Spleen (tissue), 11 donors: ENCODE data around the gene OSMR. TPM values are rescaled to one million over a fixed set of nuclear protein-coding genes. Genes with fewer than 3 reads are reported as not detected.

Experiments used
- DNase-seq: peaks from one replicate; pipeline ENCODE4 v3.0.0-alpha.2; 2020
- H3K27ac ChIP-seq, 8 donors: fragments of 200-600 bp; sonication (generic) in 7 of 8; 1 replicate in 4 of 8; 2 replicates in 4 of 8; pipeline versions ENCODE4 v1.5.0 to v1.8.0; 2016 to 2021; ENCODE audit warnings: inconsistent platforms in 4 of 8, mild to moderate bottlenecking in 4 of 8, moderate library complexity in 1 of 8
- H3K27me3 ChIP-seq, 7 donors: fragments of 200-600 bp; sonication (generic) in 6 of 7; replicated peaks in 1 of 7; 1 replicate in 4 of 7; 2 replicates in 3 of 7; pipeline versions ENCODE4 v1.5.0 to v1.8.0; 2016 to 2021; ENCODE audit warnings: inconsistent platforms in 3 of 7, mild to moderate bottlenecking in 1 of 7
- H3K36me3 ChIP-seq, 6 donors: fragments of 200-600 bp; sonication (generic) in 5 of 6; 1 replicate in 4 of 6; 2 replicates in 2 of 6; pipeline versions ENCODE4 v1.5.0 to v1.8.0; 2016 to 2021; ENCODE audit warnings: inconsistent platforms in 2 of 6
- H3K4me1 ChIP-seq, 6 donors: fragments of 200-600 bp; sonication (generic) in 5 of 6; 1 replicate in 3 of 6; 2 replicates in 3 of 6; pipeline versions ENCODE4 v1.5.0 to v1.8.0; 2016 to 2021; ENCODE audit warnings: inconsistent platforms in 3 of 6
- H3K4me3 ChIP-seq, 8 donors: fragments of 200-600 bp; sonication (generic) in 7 of 8; 1 replicate in 4 of 8; 2 replicates in 4 of 8; pipeline versions ENCODE4 v1.5.0 to v1.8.0; 2016 to 2021; ENCODE audit warnings: inconsistent platforms in 4 of 8, mild to moderate bottlenecking in 4 of 8, moderate library complexity in 2 of 8
- H3K9me3 ChIP-seq, 8 donors: fragments of 200-600 bp; sonication (generic) in 7 of 8; 1 replicate in 4 of 8; 2 replicates in 4 of 8; pipeline versions ENCODE4 v1.5.0 to v1.8.0; 2016 to 2021; ENCODE audit warnings: inconsistent platforms in 4 of 8
- CTCF ChIP-seq, 11 experiments: fragments of 200-600 bp in 7 of 11; fragments of 450-650 bp in 4 of 11; sonication (generic) in 4 of 11; IDR thresholded peaks in 8 of 11; conservative IDR thresholded peaks in 3 of 11; 1 replicate in 7 of 11; 2 replicates in 4 of 11; pipeline versions ENCODE4 v1.4.0 to v1.8.0; 2016 to 2021; ENCODE audit warnings: antibody characterized with exemption in 11 of 11, inconsistent platforms in 4 of 11, mild to moderate bottlenecking in 1 of 11
- POLR2A ChIP-seq, 3 donors: fragments of 450-650 bp; IDR thresholded peaks; one replicate each; pipeline ENCODE4 v1.5.1; 2017; ENCODE audit warnings: antibody characterized with exemption in 3 of 3, mild to moderate bottlenecking in 1 of 3
- POLR2AphosphoS5 ChIP-seq, 3 donors: sonication (generic); formaldehyde crosslinking; IDR thresholded peaks; one replicate each; pipeline ENCODE4 v1.5.1; 2017; ENCODE audit warnings: antibody characterized with exemption in 3 of 3
- WGBS, 5 donors: extraction: QIAGEN DNeasy Blood & Tissue Kit in 3 of 5; methylation state at CpG; one replicate each; pipeline versions ENCODE4 v1.1.5 to v1.1.7; 2013 to 2018; 5-methylcytosine and 5-hydroxymethylcytosine counted together
- intact Hi-C: fragments of 100-400 bp; cut with DNase I; formaldehyde crosslinking; loops from one replicate; pipeline ENCODE4 v1.15.0; 2023; ENCODE audit warnings: low total_unique reads
- polyA plus RNA-seq, 3 donors: library from polyadenylated mRNA; stranded (reverse); fragments of 200-250 nt; gene quantifications; one replicate each; pipeline ENCODE4 v1.2.1, GENCODE V29; 2013
- total RNA-seq, 7 donors: library from RNA; depleted of rRNA in 3 of 7; stranded (reverse); fragments of >200 nt in 3 of 7; fragmentation: NEBNext Ultra II Directional in 4 of 7; extraction: Animal tissue kit (Norgen Biotek cat#: 25700) in 4 of 7; gene quantifications; one replicate each; pipeline versions ENCODE4 v1.1.0 to v1.2.1, GENCODE V29; 2016 to 2021
- donor health status: healthy with polysubstance abuse.
- donor health status: DM: no; HTN: no; CAD: no; lungs with moderate emphysema.
- donor health status: DM: no; HTN: no; CAD: no.
- donor health status: Bipolar disorder and iron deficiency.
- donor health status: healthy.
- donor health status: DM: no; HTN: no; CAD: no.
- donor health status: DM: yes; HTN: yes; CAD: no.

The OSMR gene
- total and polyA plus RNA-seq, 10 donors = 2.5 to 74.6 (median 67.9) TPM

- intact Hi-C loops = loop anchor here (5.0 to 10.0 kb wide), 2 partner anchors 255 to 367 kb away; partner anchors contain the start of gene LIFR
- H3K4me3 ChIP-seq = no peak overlapping the region
- H3K4me1 ChIP-seq = peaks cover 5 to 34% (median 23%) of the 10 kb centered on the region in 6 donors
- H3K27me3 ChIP-seq = peaks cover 0 to 26% (median 0%) of the 10 kb centered on the region in 7 donors
- peak; percentile 82 for DNase-seq
- H3K27ac ChIP-seq = peak overlapping the region; percentile 35 to 82 (median 60)
- peak; percentile 21 to 83 (median 67) for TF ChIP-seq CTCF (IDR thresholded peaks at IDR 0.05 in 8 of 11, conservative IDR thresholded peaks at IDR 0.05 in 3 of 11)
- no peak for TF ChIP-seq POLR2A (IDR thresholded peaks at IDR 0.05)
- TF ChIP-seq POLR2AphosphoS5 (IDR thresholded peaks at IDR 0.05) = peak in 2 of 3 donors; percentile 40 to 60
- no peaks in the 10 kb centered on the region for H3K36me3 ChIP-seq
- 18 to 24% (median 20%) methylated on average over 14 of the region's 14 CpGs for WGBS, 5 donors
- no peaks in the 10 kb centered on the region for H3K9me3 ChIP-seq
Observed at GRCh38 chr5:38809388-38810359, 36.1 kb upstream of the OSMR start.

- 91 to 100% (median 98%) methylated on average over 2 of the region's 2 CpGs for WGBS, 5 donors
- no peak overlapping the region for H3K27ac ChIP-seq
- no peak overlapping the region for H3K4me3 ChIP-seq
- peaks cover 0 to 7% (median 0%) of the 10 kb centered on the region in 6 donors for H3K4me1 ChIP-seq
- H3K9me3 ChIP-seq = no peaks in the 10 kb centered on the region
- TF ChIP-seq POLR2A (IDR thresholded peaks at IDR 0.05) (no peak), CTCF (IDR thresholded peaks at IDR 0.05 in 8 of 11, conservative IDR thresholded peaks at IDR 0.05 in 3 of 11) (no peak), POLR2AphosphoS5 (IDR thresholded peaks at IDR 0.05) (no peak)
- DNase-seq = no peak
- H3K27me3 ChIP-seq = peaks cover 0 to 28% (median 0%) of the 10 kb centered on the region in 7 donors
- H3K36me3 ChIP-seq = no peaks in the 10 kb centered on the region
- intact Hi-C loops = no loop called here
Observed at GRCh38 chr5:38814879-38815278, 30.9 kb upstream of the OSMR start.

- no peak overlapping the region for H3K27ac ChIP-seq
- peaks cover 0 to 19% (median 0%) of the 10 kb centered on the region in 7 donors for H3K27me3 ChIP-seq
- no peaks in the 10 kb centered on the region for H3K9me3 ChIP-seq
- no peak for DNase-seq
- H3K4me1 ChIP-seq = no peaks in the 10 kb centered on the region
- intact Hi-C loops = no loop called here
- no peaks in the 10 kb centered on the region for H3K36me3 ChIP-seq
- no peak overlapping the region for H3K4me3 ChIP-seq
- TF ChIP-seq POLR2AphosphoS5 (IDR thresholded peaks at IDR 0.05) = no peak
- no peak for TF ChIP-seq POLR2A (IDR thresholded peaks at IDR 0.05)
- no peak for TF ChIP-seq CTCF (IDR thresholded peaks at IDR 0.05 in 8 of 11, conservative IDR thresholded peaks at IDR 0.05 in 3 of 11)
- 63 to 73% (median 66%) methylated on average over 2 of the region's 2 CpGs for WGBS, 5 donors
Observed at GRCh38 chr5:38816083-38817030, 29.5 kb upstream of the OSMR start.
